Activated T-cell treated with anti-CD3 and anti-CD28 coated beads for 24 hours (primary cell): ENCODE measurements around the gene SLTM.
"Not testable (repeated sequence)": the region's sequence is repeated elsewhere in the genome, so short reads cannot be mapped to it uniquely, and the experiment has no call there.

Experiments
- DNase-seq: peaks from one replicate; pipeline ENCODE4 v3.0.0-alpha.2; 2020; ENCODE audit warnings: low read depth

SLTM gene

GRCh38 chr15:58933281-58934113 is at the start of gene SLTM:
Gene SLTM, minus strand, starts transcription at chr15:58933679. Its CDS starts 114 bp downstream, at chr15:58933565.
- peak; percentile 88 for DNase-seq

GRCh38 chr15:58983261-58983660 is 49.8 kb upstream of the SLTM start:
- DNase-seq = no peak

GRCh38 chr15:58981808-58982475 is 48.5 kb upstream of the SLTM start:
- DNase-seq = no peak

GRCh38 chr15:58980351-58980939 is 47.0 kb upstream of the SLTM start:
- no peak for DNase-seq

GRCh38 chr15:58977887-58978286 is 44.4 kb upstream of the SLTM start:
- no peak for DNase-seq

GRCh38 chr15:58967479-58967878 is 34.0 kb upstream of the SLTM start:
- DNase-seq = no peak

- DNase-seq = no peak
These were observed 33.2 kb upstream of the SLTM start for GRCh38 chr15:58966698-58967097.

- no peak for DNase-seq
These were observed 29.4 kb upstream of the SLTM start for GRCh38 chr15:58962662-58963565.

- no peak for DNase-seq
These were observed 28.7 kb upstream of the SLTM start for GRCh38 chr15:58962136-58962535.

GRCh38 chr15:58958811-58959210 is 25.3 kb upstream of the SLTM start:
- DNase-seq = no peak

- DNase-seq = peak; percentile 56
These were observed 23.9 kb upstream of the SLTM start for GRCh38 chr15:58957101-58957973.

- DNase-seq = no peak
These were observed 19.3 kb upstream of the SLTM start for GRCh38 chr15:58952751-58953150.

GRCh38 chr15:58951388-58952007 is 18.0 kb upstream of the SLTM start:
- no peak for DNase-seq

GRCh38 chr15:58947179-58947578 is 13.7 kb upstream of the SLTM start:
- no peak for DNase-seq

GRCh38 chr15:58934974-58935373 is 1.5 kb upstream of the SLTM start:
- DNase-seq = not testable (repeated sequence)

GRCh38 chr15:58934521-58934920 is 1.0 kb upstream of the SLTM start:
- no peak for DNase-seq

- no peak for DNase-seq
These were observed 602 bp upstream of the SLTM start for GRCh38 chr15:58934114-58934447.

GRCh38 chr15:58932710-58933280 is 684 bp downstream of the SLTM start:
- DNase-seq = no peak

- DNase-seq = no peak
These were observed 1.4 kb downstream of the SLTM start for GRCh38 chr15:58931987-58932588.

- DNase-seq = no peak
These were observed 3.5 kb downstream of the SLTM start for GRCh38 chr15:58929891-58930416.
